Karpas-422 (cell line): ENCODE measurements around the gene PPP1R27. TPM values are rescaled to one million over a fixed set of nuclear protein-coding genes. Genes with fewer than 3 reads are reported as not detected.
A peak's percentile ranks its signal among the peaks of the same experiment; 100 is the strongest.

Experiments used
- DNase-seq: peaks from one replicate; pipeline ENCODE4 v3.0.0-alpha.2; 2015
- H2AFZ ChIP-seq: fragments of 200-600 bp; sonication (generic); 2 replicates; pipeline ENCODE4 v1.6.1; 2014; ENCODE audit warnings: antibody characterized with exemption, low read length, mixed read lengths
- H3K27ac ChIP-seq: fragments of 200-600 bp; sonication (generic); 2 replicates; pipeline ENCODE4 v1.5.1; 2014; ENCODE audit warnings: mild to moderate bottlenecking, low read length, moderate library complexity
- H3K27me3 ChIP-seq: fragments of 200-600 bp; sonication (generic); 2 replicates; pipeline ENCODE4 v1.6.1; 2014; ENCODE audit warnings: low read length, mixed read lengths
- H3K36me3 ChIP-seq: fragments of 200-600 bp; sonication (generic); 2 replicates; pipeline ENCODE4 v1.6.1; 2014; ENCODE audit warnings: low read length, mixed read lengths; ENCODE audit not compliant: insufficient read depth
- H3K4me1 ChIP-seq: fragments of 200-600 bp; sonication (generic); 2 replicates; pipeline ENCODE4 v1.6.1; 2014; ENCODE audit warnings: mild to moderate bottlenecking, low read length, mixed read lengths
- H3K4me2 ChIP-seq: fragments of 200-600 bp; sonication (generic); 2 replicates; pipeline ENCODE4 v1.6.1; 2014; ENCODE audit warnings: low read length, low read depth, mild to moderate bottlenecking; ENCODE audit not compliant: poor library complexity, severe bottlenecking
- H3K4me3 ChIP-seq: fragments of 200-600 bp; sonication (generic); 2 replicates; pipeline ENCODE4 v1.5.1; 2014; ENCODE audit warnings: mild to moderate bottlenecking, antibody characterized with exemption, low read length, mixed read lengths
- H3K79me2 ChIP-seq: fragments of 200-600 bp; sonication (generic); 2 replicates; pipeline ENCODE4 v1.6.1; 2014; ENCODE audit warnings: mild to moderate bottlenecking, low read length, mixed read lengths
- H3K9ac ChIP-seq: fragments of 200-600 bp; sonication (generic); 2 replicates; pipeline ENCODE4 v1.6.0; 2014; ENCODE audit warnings: low read length
- H3K9me2 ChIP-seq: fragments of 200-600 bp; sonication (generic), shearing (Covaris generic); replicated peaks from 2 replicates; pipeline ENCODE4 v1.6.0; 2014; ENCODE audit warnings: mild to moderate bottlenecking, low read length, moderate library complexity; ENCODE audit not compliant: insufficient read depth
- H3K9me3 ChIP-seq: fragments of 300-700, 200-600 bp; sonication (generic); 2 replicates; pipeline ENCODE4 v1.6.1; 2014; ENCODE audit warnings: low read length, mixed read lengths
- H4K20me1 ChIP-seq: fragments of 200-600 bp; sonication (generic); 2 replicates; pipeline ENCODE4 v1.6.1; 2014; ENCODE audit warnings: mild to moderate bottlenecking, antibody characterized with exemption, low read length, low read depth; ENCODE audit not compliant: insufficient read depth
- total RNA-seq: library from RNA; depleted of rRNA; stranded (reverse); fragments of >200 nt; shearing (Covaris generic); gene quantifications from 2 replicates; pipeline ENCODE4 v1.2.3, GENCODE V29; 2014; ENCODE audit warnings: low replicate concordance; rRNA removed

PPP1R27 gene
- 0.25 TPM in 1 of 2 replicates, not detected in the other for total RNA-seq

- Histone ChIP-seq H3K4me2 (peak within 1 kb of the TSS; percentile 94), H3K9me2 (no peaks in the 10 kb centered on the region), H3K27me3 (no peaks in the 10 kb centered on the region), H3K79me2 (peaks cover 25% of the 10 kb centered on the region), H2AFZ (no peak within 1 kb of the TSS), H3K27ac (no peak within 1 kb of the TSS), H3K9ac (peak within 1 kb of the TSS; percentile 92), H4K20me1 (no peaks in the 10 kb centered on the region), H3K4me1 (peaks cover 35% of the 10 kb centered on the region), H3K36me3 (no peaks in the 10 kb centered on the region), H3K4me3 (peak within 1 kb of the TSS; percentile 97), H3K9me3 (no peaks in the 10 kb centered on the region)
- DNase-seq, result no peak
These were observed at the start of gene PPP1R27 for GRCh38 chr17:81834831-81835267. TSS of gene PPP1R27 (minus strand) at chr17:81835050. CDS start at chr17:81834953, 97 bp downstream.

GRCh38 chr17:81884520-81884919, 49.7 kb upstream of the PPP1R27 start:
- Histone ChIP-seq H3K4me3 (no peak overlapping the region), H2AFZ (no peak overlapping the region), H3K9me2 (no peaks in the 10 kb centered on the region), H3K27ac (no peak overlapping the region), H3K9me3 (no peaks in the 10 kb centered on the region), H3K9ac (no peak overlapping the region), H3K36me3 (peaks cover 57% of the 10 kb centered on the region), H3K4me1 (peaks cover under 1% of the 10 kb centered on the region), H3K79me2 (peaks cover 34% of the 10 kb centered on the region), H4K20me1 (peaks cover 20% of the 10 kb centered on the region), H3K27me3 (no peaks in the 10 kb centered on the region), H3K4me2 (no peak overlapping the region)
- DNase-seq, result no peak

- Histone ChIP-seq H3K9me3 (no peaks in the 10 kb centered on the region), H3K36me3 (peaks cover 26% of the 10 kb centered on the region; the same call in 1 of the 2 replicates), H4K20me1 (no peaks in the 10 kb centered on the region), H3K27ac (no peak overlapping the region), H3K4me2 (no peak overlapping the region), H3K27me3 (no peaks in the 10 kb centered on the region), H3K4me3 (no peak overlapping the region), H3K9ac (no peak overlapping the region), H3K79me2 (no peaks in the 10 kb centered on the region), H2AFZ (no peak overlapping the region), H3K4me1 (no peaks in the 10 kb centered on the region), H3K9me2 (no peaks in the 10 kb centered on the region)
- no peak for DNase-seq
These were observed 44.3 kb upstream of the PPP1R27 start for GRCh38 chr17:81879121-81879520.

GRCh38 chr17:81878294-81878693, 43.4 kb upstream of the PPP1R27 start:
- Histone ChIP-seq H3K36me3 (peaks cover 23% of the 10 kb centered on the region; the same call in 1 of the 2 replicates), H3K9ac (no peak overlapping the region), H4K20me1 (no peaks in the 10 kb centered on the region), H3K27ac (no peak overlapping the region), H3K27me3 (no peaks in the 10 kb centered on the region), H3K4me1 (peaks cover 6% of the 10 kb centered on the region), H3K9me3 (no peaks in the 10 kb centered on the region), H2AFZ (no peak overlapping the region), H3K4me3 (no peak overlapping the region), H3K4me2 (no peak overlapping the region), H3K9me2 (no peaks in the 10 kb centered on the region), H3K79me2 (no peaks in the 10 kb centered on the region)
- DNase-seq, result no peak

GRCh38 chr17:81877569-81877968, 42.7 kb upstream of the PPP1R27 start:
- peaks cover 4% of the 10 kb centered on the region for H3K79me2 ChIP-seq

GRCh38 chr17:81871387-81872230, 36.8 kb upstream of the PPP1R27 start:
- no peaks in the 10 kb centered on the region for H3K9me2 ChIP-seq
- H3K9me3 ChIP-seq, result no peaks in the 10 kb centered on the region
- peak; percentile 97 for DNase-seq
- H3K4me1 ChIP-seq, result peaks cover 56% of the 10 kb centered on the region
- H4K20me1 ChIP-seq, result peaks cover 17% of the 10 kb centered on the region; the same call in 1 of the 2 replicates
- H3K4me3 ChIP-seq, result peak overlapping the region; percentile 90
- H3K36me3 ChIP-seq, result peaks cover 5% of the 10 kb centered on the region; the same call in 1 of the 2 replicates
- H3K4me2 ChIP-seq, result peak overlapping the region; percentile 99
- peak overlapping the region; percentile 100 for H3K9ac ChIP-seq
- peaks cover 26% of the 10 kb centered on the region for H3K79me2 ChIP-seq
- no peaks in the 10 kb centered on the region for H3K27me3 ChIP-seq
- H3K27ac ChIP-seq, result peak overlapping the region; percentile 91
- peak overlapping the region; percentile 87; the same call in 1 of the 2 replicates for H2AFZ ChIP-seq

More at GRCh38 chr17:81877569-81877968, 42.7 kb upstream of the PPP1R27 start:
- no peak overlapping the region for H3K4me2 ChIP-seq
- H2AFZ ChIP-seq, result no peak overlapping the region
- H3K4me3 ChIP-seq, result no peak overlapping the region
- H3K36me3 ChIP-seq, result peaks cover 22% of the 10 kb centered on the region; the same call in 1 of the 2 replicates
- H3K9ac ChIP-seq, result no peak overlapping the region
- H4K20me1 ChIP-seq, result no peaks in the 10 kb centered on the region
- DNase-seq, result no peak
- no peak overlapping the region for H3K27ac ChIP-seq
- H3K9me2 ChIP-seq, result no peaks in the 10 kb centered on the region
- peaks cover 14% of the 10 kb centered on the region for H3K4me1 ChIP-seq
- no peaks in the 10 kb centered on the region for H3K9me3 ChIP-seq
- no peaks in the 10 kb centered on the region for H3K27me3 ChIP-seq

DNA sequence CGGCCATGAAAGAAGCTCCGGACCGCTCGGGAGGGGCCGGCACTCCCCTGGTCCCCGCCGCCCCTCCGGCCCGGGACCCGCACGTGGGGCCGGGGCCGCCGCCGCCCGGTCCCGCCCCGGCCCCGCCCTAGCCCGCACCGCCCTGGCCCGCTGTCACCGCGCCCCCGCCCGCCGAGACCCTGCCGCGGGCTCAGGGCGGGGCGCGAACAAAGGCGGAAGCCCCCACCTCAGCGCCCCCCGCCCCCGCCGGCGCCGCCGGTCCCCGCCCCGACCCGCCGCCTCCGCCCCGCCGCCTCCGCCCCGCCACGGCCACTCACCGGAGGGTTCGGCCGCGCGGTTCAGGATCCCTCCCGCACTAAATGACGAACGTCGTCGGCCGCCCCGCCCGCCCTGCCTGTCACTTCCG, 36.1 kb upstream of the PPP1R27 start, which contains the start of gene ARHGDIA:
Gene ARHGDIA, minus strand, starts transcription at position 357 of the 406 bp plus-strand sequence. CDS start 1,407 bp downstream, outside the sequence.
- Histone ChIP-seq H3K4me1 (peaks cover 59% of the 10 kb centered on the region), H3K27ac (peak within 1 kb of the TSS; percentile 92), H3K4me3 (peak within 1 kb of the TSS; percentile 100), H3K9me3 (no peaks in the 10 kb centered on the region), H3K36me3 (peaks cover 5% of the 10 kb centered on the region; the same call in 1 of the 2 replicates), H3K79me2 (peaks cover 26% of the 10 kb centered on the region), H2AFZ (peak within 1 kb of the TSS; percentile 87; the same call in 1 of the 2 replicates), H3K4me2 (peak within 1 kb of the TSS; percentile 99), H4K20me1 (peaks cover 17% of the 10 kb centered on the region; the same call in 1 of the 2 replicates), H3K27me3 (no peaks in the 10 kb centered on the region), H3K9me2 (no peaks in the 10 kb centered on the region), H3K9ac (peak within 1 kb of the TSS; percentile 100)
- no peak for DNase-seq
